SK-N-SH treated with all-trans-retinoic acid at 6 μM for 48 hours (cell line): ENCODE measurements around the gene CFAP61.

Experiments
- ATAC-seq: fragments of 200-7000 bp; cut with Tn5 transposase; 3 replicates; pipeline ENCODE4 v1.9.1; 2020; ENCODE audit warnings: mild to moderate bottlenecking, moderate library complexity
- ARNTL ChIP-seq: fragments of 450-650 bp; formaldehyde crosslinking; IDR thresholded peaks from 2 replicates; pipeline ENCODE4 v1.5.0; 2020; ENCODE audit warnings: low read depth, mild to moderate bottlenecking, moderate library complexity, borderline replicate concordance
- BACH2 ChIP-seq: fragments of 250-450 bp; sonication (Bioruptor Pico); IDR thresholded peaks from 2 replicates; pipeline ENCODE4 v1.9.0; 2021; ENCODE audit warnings: mild to moderate bottlenecking, borderline replicate concordance
- CSDC2 ChIP-seq: fragments of 250-450 bp; sonication (Bioruptor Pico); IDR thresholded peaks from 2 replicates; pipeline ENCODE4 v1.5.0; 2020; ENCODE audit warnings: mild to moderate bottlenecking, moderate library complexity
- CSRNP3 ChIP-seq: fragments of 250-450 bp; sonication (Bioruptor Pico); IDR thresholded peaks from 2 replicates; pipeline ENCODE4 v1.5.1; 2021; ENCODE audit warnings: mild to moderate bottlenecking, moderate library complexity
- ESRRG ChIP-seq: fragments of 250-450 bp; sonication (Bioruptor Pico); IDR thresholded peaks from 2 replicates; pipeline ENCODE4 v1.6.1; 2021; ENCODE audit warnings: mild to moderate bottlenecking
- ISL1 ChIP-seq: fragments of 250-450 bp; sonication (Bioruptor Pico); IDR thresholded peaks from 2 replicates; pipeline ENCODE4 v2.1.2; 2022; ENCODE audit warnings: mild to moderate bottlenecking, moderate library complexity
- OSR1 ChIP-seq: fragments of 250-450 bp; sonication (Bioruptor Pico); IDR thresholded peaks from 2 replicates; pipeline ENCODE4 v1.8.0; 2022; ENCODE audit warnings: moderate library complexity, mild to moderate bottlenecking, inconsistent platforms
- PATZ1 ChIP-seq: fragments of 250-450 bp; sonication (Bioruptor Pico); IDR thresholded peaks from 2 replicates; pipeline ENCODE4 v1.8.0; 2020; ENCODE audit warnings: mild to moderate bottlenecking, moderate library complexity, borderline replicate concordance
- PPARA ChIP-seq: fragments of 250-450 bp; sonication (Bioruptor Pico); IDR thresholded peaks from 2 replicates; pipeline ENCODE4 v1.5.0; 2020; ENCODE audit warnings: mild to moderate bottlenecking, borderline replicate concordance
- RARB ChIP-seq: fragments of 250-450 bp; sonication (Bioruptor Pico); IDR thresholded peaks from 2 replicates; pipeline ENCODE4 v1.8.0; 2021; ENCODE audit warnings: mild to moderate bottlenecking, moderate library complexity
- SNAI2 ChIP-seq: fragments of 250-450 bp; sonication (Bioruptor Pico); IDR thresholded peaks from 2 replicates; pipeline ENCODE4 v1.5.0; 2020; ENCODE audit warnings: mild to moderate bottlenecking, moderate library complexity
- TCF4 ChIP-seq: fragments of 250-450 bp; sonication (Bioruptor Pico); IDR thresholded peaks from 2 replicates; pipeline ENCODE4 v1.8.0; 2021; ENCODE audit warnings: mild to moderate bottlenecking, moderate library complexity, borderline replicate concordance
- TOX ChIP-seq: fragments of 250-450 bp; sonication (Bioruptor Pico); IDR thresholded peaks from 2 replicates; pipeline ENCODE4 v1.8.0; 2021; ENCODE audit warnings: mild to moderate bottlenecking, moderate library complexity, borderline replicate concordance
- ZC3H10 ChIP-seq: fragments of 250-450 bp; sonication (Bioruptor Pico); IDR thresholded peaks from 2 replicates; pipeline ENCODE4 v1.5.1; 2021; ENCODE audit warnings: mild to moderate bottlenecking, moderate library complexity
- ZFP3 ChIP-seq: fragments of 250-450 bp; sonication (Bioruptor Pico); IDR thresholded peaks from 2 replicates; pipeline ENCODE4 v1.5.0; 2020; ENCODE audit warnings: mild to moderate bottlenecking, moderate library complexity
- ZFP30 ChIP-seq: fragments of 450-650 bp; formaldehyde crosslinking; IDR thresholded peaks from 2 replicates; pipeline ENCODE4 v1.5.0; 2022; ENCODE audit warnings: mild to moderate bottlenecking, moderate library complexity
- ZNF565 ChIP-seq: fragments of 450-650 bp; formaldehyde crosslinking; conservative IDR thresholded peaks from 2 replicates; pipeline ENCODE4 v1.5.0; 2020; ENCODE audit warnings: low read depth, mild to moderate bottlenecking, moderate library complexity
- ZNF8 ChIP-seq: fragments of 450-650 bp; formaldehyde crosslinking; IDR thresholded peaks from 2 replicates; pipeline ENCODE4 v1.5.0; 2020; ENCODE audit warnings: mild to moderate bottlenecking, moderate library complexity
- TF ChIP-seq, protein P1 (sequence below): fragments of 250-450 bp; sonication (Bioruptor Pico); IDR thresholded peaks from 2 replicates; pipeline ENCODE4 v1.8.0; 2021; ENCODE audit warnings: low read depth, mild to moderate bottlenecking, moderate library complexity, borderline replicate concordance
- TF ChIP-seq, protein P2 (sequence below): fragments of 250-450 bp; sonication (Bioruptor Pico); IDR thresholded peaks from 2 replicates; pipeline ENCODE4 v1.5.1; 2020; ENCODE audit warnings: low read depth, mild to moderate bottlenecking, moderate library complexity

The CFAP61 gene

GRCh38 chr20:20225325-20226043 is 173.2 kb downstream of the CFAP61 start:
- no peak for TF ChIP-seq TOX (CRISPR knock-in tag)
- no peak for TF ChIP-seq ESRRG (CRISPR knock-in tag)
- TF ChIP-seq ZNF565 (CRISPR knock-in tag): no peak
- TF ChIP-seq, protein P1, sequence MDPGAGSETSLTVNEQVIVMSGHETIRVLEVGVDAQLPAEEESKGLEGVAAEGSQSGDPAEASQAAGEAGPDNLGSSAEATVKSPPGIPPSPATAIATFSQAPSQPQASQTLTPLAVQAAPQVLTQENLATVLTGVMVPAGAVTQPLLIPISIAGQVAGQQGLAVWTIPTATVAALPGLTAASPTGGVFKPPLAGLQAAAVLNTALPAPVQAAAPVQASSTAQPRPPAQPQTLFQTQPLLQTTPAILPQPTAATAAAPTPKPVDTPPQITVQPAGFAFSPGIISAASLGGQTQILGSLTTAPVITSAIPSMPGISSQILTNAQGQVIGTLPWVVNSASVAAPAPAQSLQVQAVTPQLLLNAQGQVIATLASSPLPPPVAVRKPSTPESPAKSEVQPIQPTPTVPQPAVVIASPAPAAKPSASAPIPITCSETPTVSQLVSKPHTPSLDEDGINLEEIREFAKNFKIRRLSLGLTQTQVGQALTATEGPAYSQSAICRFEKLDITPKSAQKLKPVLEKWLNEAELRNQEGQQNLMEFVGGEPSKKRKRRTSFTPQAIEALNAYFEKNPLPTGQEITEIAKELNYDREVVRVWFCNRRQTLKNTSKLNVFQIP (CRISPR knock-in tag): no peak
- no peak for TF ChIP-seq OSR1
- TF ChIP-seq RARB (CRISPR knock-in tag): no peak
- TF ChIP-seq ZC3H10: no peak
- TF ChIP-seq ARNTL: no peak
- TF ChIP-seq ZNF8: no peak
- TF ChIP-seq ZFP3 (CRISPR knock-in tag): no peak
- TF ChIP-seq TCF4 (CRISPR knock-in tag): no peak
- no peak for TF ChIP-seq ISL1
- TF ChIP-seq BACH2 (CRISPR knock-in tag): no peak
- no peak for TF ChIP-seq ZFP30 (CRISPR knock-in tag)
- TF ChIP-seq, protein P2, sequence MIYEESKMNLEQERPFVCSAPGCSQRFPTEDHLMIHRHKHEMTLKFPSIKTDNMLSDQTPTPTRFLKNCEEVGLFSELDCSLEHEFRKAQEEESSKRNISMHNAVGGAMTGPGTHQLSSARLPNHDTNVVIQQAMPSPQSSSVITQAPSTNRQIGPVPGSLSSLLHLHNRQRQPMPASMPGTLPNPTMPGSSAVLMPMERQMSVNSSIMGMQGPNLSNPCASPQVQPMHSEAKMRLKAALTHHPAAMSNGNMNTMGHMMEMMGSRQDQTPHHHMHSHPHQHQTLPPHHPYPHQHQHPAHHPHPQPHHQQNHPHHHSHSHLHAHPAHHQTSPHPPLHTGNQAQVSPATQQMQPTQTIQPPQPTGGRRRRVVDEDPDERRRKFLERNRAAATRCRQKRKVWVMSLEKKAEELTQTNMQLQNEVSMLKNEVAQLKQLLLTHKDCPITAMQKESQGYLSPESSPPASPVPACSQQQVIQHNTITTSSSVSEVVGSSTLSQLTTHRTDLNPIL (CRISPR knock-in tag): no peak
- TF ChIP-seq, all 23 proteins: peak for 0
- no peak for ATAC-seq

GRCh38 chr20:20226554-20226953 is 174.2 kb downstream of the CFAP61 start:
- no peak for TF ChIP-seq PATZ1
- TF ChIP-seq ZC3H10: no peak
- TF ChIP-seq OSR1: no peak
- no peak for TF ChIP-seq RARB (CRISPR knock-in tag)
- TF ChIP-seq, protein P2 (CRISPR knock-in tag): no peak
- no peak for TF ChIP-seq BACH2 (CRISPR knock-in tag)
- TF ChIP-seq ZFP3 (CRISPR knock-in tag): no peak
- no peak for TF ChIP-seq TOX (CRISPR knock-in tag)
- no peak for TF ChIP-seq ZFP30 (CRISPR knock-in tag)
- TF ChIP-seq, protein P1 (CRISPR knock-in tag): no peak
- TF ChIP-seq CSRNP3 (CRISPR knock-in tag): no peak
- no peak for TF ChIP-seq ZNF8
- TF ChIP-seq PPARA: no peak
- no peak for TF ChIP-seq SNAI2
- no peak for TF ChIP-seq TCF4 (CRISPR knock-in tag)
- no peak for TF ChIP-seq ESRRG (CRISPR knock-in tag)
- TF ChIP-seq CSDC2 (CRISPR knock-in tag): no peak
- no peak for ATAC-seq
